ENCODE data around the gene ZNF227.

GRCh38 chr19:44202470-44202869 is 9.9 kb upstream of the ZNF227 start:
- TF ChIP-seq CTCF (IDR thresholded peaks at IDR 0.05) (no peak), EP300 (IDR thresholded peaks at IDR 0.05) (no peak)
